ENCODE data around the gene PATZ1.
A peak's percentile ranks its signal among the peaks of the same experiment; 100 is the strongest.
"Not testable (repeated sequence)": the region's sequence is repeated elsewhere in the genome, so short reads cannot be mapped to it uniquely, and the experiment has no call there.

The PATZ1 gene

GRCh38 chr22:31343235-31344191 lies 2.6 kb downstream of the PATZ1 start:
- DNase-seq = peak; percentile 65

- peak; percentile 13 for DNase-seq
Measured at GRCh38 chr22:31342389-31343140, 3.6 kb downstream of the PATZ1 start.

GRCh38 chr22:31341386-31342088 lies 4.6 kb downstream of the PATZ1 start:
- no peak for DNase-seq

- DNase-seq = no peak
Measured at GRCh38 chr22:31340765-31341247, 5.3 kb downstream of the PATZ1 start.

GRCh38 chr22:31340360-31340759 lies 5.8 kb downstream of the PATZ1 start:
- no peak for DNase-seq

- no peak for DNase-seq
Measured at GRCh38 chr22:31339148-31339832, 6.9 kb downstream of the PATZ1 start.

GRCh38 chr22:31337178-31337577 lies 9.0 kb downstream of the PATZ1 start:
- peak; percentile 48 for DNase-seq

GRCh38 chr22:31334329-31334728 lies 11.8 kb downstream of the PATZ1 start:
- DNase-seq = no peak

- no peak for DNase-seq
Measured at GRCh38 chr22:31333641-31334040, 12.5 kb downstream of the PATZ1 start.

- DNase-seq = no peak
Measured at GRCh38 chr22:31332886-31333285, 13.3 kb downstream of the PATZ1 start.

- no peak for DNase-seq
Measured at GRCh38 chr22:31332010-31332409, 14.1 kb downstream of the PATZ1 start.

- DNase-seq = no peak
Measured at GRCh38 chr22:31329453-31330215, 16.5 kb downstream of the PATZ1 start.

- DNase-seq = no peak
Measured at GRCh38 chr22:31329029-31329428, 17.1 kb downstream of the PATZ1 start.

- no peak for DNase-seq
Measured at GRCh38 chr22:31328544-31328960, 17.6 kb downstream of the PATZ1 start.

GRCh38 chr22:31327806-31328543 lies 18.2 kb downstream of the PATZ1 start:
- no peak for DNase-seq

- no peak for DNase-seq
Measured at GRCh38 chr22:31326877-31327276, 19.3 kb downstream of the PATZ1 start.

- DNase-seq = no peak
Measured at GRCh38 chr22:31323578-31324550, 22.3 kb downstream of the PATZ1 start.

GRCh38 chr22:31321421-31321820 lies 24.7 kb downstream of the PATZ1 start:
- no peak for DNase-seq

- not testable (repeated sequence) for DNase-seq
Measured at GRCh38 chr22:31314220-31314619, 31.9 kb downstream of the PATZ1 start.
